HG03095 (cell line): Measurements from ENCODE around the gene FCN2.

Experiments used
- ATAC-seq: cut with Tn5 transposase; IDR thresholded peaks from one replicate; pipeline ENCODE4 v1.9.1; 2021; ENCODE audit warnings: moderate library complexity; ENCODE audit not compliant: unreplicated experiment

The FCN2 gene

GRCh38 chr9:134929193-134930158 is 48.9 kb downstream of the FCN2 start:
- ATAC-seq: no peak

DNA sequence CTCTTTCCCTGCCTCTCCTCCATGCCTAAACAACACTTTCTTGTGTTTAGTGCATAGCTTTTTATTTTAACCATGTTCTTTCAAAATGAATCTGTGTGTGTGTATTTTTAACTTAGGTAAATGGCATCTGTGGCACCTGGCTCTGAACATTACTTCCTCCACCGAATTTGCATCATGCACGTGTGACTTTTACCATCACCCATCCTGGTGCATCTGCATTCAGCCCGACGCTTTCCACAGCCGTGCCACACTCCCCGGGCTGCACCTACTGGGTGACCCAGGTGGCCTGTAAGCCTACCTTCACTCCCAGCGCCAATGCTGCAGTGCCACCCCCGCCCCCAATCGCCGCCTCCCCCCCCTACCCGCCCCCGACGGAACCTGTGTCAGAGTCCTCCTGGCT is 49.8 kb downstream of the FCN2 start:
- ATAC-seq: no peak

DNA sequence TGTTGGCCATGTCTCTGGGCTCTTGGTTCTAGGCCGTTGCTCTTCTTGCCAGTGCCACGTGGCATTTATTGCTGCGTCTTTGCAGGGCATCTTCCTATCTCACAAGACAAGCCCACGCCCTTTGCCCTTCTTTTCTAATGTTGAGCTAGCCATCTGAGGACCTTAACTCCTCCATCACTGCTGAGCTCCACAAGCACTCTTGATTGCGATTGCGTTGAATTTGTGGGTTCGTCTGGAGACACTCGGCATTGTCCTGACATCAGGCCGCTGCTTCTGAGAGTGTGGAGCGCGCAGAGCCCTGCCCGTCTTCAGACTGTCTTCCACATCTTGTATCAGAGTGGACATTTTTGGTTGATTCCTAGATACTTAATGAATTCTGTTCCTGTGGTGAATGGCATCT is 51.6 kb downstream of the FCN2 start:
- ATAC-seq: no peak

GRCh38 chr9:134932606-134933005 is 52.0 kb downstream of the FCN2 start:
- no peak for ATAC-seq

DNA sequence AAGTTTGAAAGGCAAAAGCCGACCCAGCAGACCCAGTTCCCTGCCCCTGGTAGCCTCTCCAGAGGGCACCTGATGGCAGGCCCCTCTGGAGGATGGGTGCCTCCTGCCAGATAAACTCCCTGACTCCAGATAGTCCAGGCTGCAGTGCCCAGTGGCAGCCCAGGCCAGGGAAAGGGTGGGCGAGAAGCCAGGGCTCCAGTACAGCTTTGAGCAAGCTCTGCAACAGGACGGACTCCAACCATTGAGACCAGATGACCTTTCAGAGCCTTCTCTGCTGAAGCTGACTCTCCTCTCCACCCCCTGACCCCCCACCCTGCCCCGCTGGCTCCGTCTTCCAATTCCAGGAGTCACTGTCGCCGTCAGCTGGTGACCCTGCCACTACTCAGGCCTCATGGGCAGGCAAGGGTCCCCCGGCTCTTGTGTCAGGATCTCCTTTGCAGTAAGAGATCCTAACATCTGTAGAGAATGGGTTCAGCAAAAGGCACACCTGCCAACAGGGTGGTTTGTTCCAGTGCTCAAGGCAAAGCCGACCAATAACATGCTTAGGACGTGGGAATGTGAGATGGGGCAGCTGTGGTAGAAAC is 52.6 kb downstream of the FCN2 start:
- no peak for ATAC-seq

- no peak for ATAC-seq
Observed at GRCh38 chr9:134935056-134935640, 54.5 kb downstream of the FCN2 start.

DNA sequence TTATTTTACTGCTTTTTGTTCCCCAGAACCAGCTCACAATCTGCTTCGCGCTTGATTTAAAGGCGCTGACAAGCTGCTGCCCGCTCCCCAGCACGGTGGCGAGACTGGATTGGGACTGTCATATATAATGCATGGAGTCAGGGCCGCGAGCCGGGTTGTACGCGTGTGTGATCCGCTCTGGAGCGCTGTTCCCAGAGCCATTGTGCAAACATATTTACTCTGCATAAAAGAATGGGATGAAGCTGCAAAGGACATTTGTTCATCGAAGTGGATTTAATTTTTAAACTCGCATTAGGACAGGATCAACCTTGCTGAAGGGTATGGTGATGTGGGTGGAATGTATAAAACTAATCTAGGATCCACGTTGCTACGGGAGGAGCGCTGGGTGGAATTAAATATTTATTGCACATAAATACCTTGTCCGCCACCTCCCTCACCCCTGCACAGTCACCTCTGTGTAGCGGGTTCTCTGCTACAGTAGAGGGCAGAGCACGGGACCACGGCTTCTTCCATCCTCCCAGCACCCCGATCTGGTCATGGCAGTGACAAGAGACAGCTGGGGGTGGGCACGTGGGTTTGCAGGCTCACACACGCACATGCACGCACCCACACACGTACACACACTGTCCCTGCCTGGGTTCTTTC is 55.2 kb downstream of the FCN2 start:
- no peak for ATAC-seq

DNA sequence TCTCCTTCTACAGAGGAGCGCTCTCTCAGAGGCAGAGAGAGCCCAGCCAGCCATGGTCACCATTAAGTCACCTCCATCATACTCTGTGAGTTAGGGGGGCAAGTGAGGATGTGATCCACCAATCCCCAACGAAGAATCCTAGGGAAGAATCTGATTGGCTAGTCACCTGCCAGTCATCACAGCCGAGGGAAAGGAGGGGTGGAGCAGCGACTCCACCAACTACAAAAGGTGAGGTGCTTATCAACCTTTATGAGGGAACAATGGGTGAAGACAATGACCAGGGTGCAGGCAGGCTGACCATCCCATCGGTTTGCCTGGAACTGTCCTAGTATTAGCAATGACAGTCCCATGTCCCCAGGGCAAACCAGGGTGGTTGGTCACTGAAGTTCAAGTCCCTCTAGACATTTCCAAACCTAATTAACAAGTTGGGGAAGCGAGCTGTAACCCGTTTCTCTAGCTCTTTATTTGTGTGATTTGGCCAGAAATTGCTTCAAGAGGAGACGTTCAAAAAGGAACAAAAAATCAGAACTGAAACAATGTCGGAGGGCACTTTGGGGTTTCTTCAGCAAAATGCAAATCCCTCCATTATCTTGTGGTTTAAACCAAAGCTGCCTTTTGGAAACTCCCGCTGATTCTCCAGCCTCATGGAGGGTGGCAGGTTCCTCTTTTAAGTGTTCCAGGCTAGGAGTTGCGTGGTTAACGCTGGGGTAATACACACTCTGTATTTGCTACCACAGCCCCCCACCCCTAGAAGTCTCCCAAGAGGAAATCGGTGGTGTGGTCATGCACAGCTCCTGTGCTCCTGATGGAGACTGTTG is 55.9 kb downstream of the FCN2 start:
- no peak for ATAC-seq
